Measurements from ENCODE around the gene SPRTN. TPM values are rescaled to one million over a fixed set of nuclear protein-coding genes. Genes with fewer than 3 reads are reported as not detected.

The SPRTN gene
- total RNA-seq, 1 experiment from 2014 or later = 21.5 TPM

GRCh38 chr1:231382426-231382825, 44.3 kb downstream of the SPRTN start:
- Histone ChIP-seq H3K27me3 (no peaks in the 10 kb centered on the region), H3K4me1 (no peaks in the 10 kb centered on the region), H3K27ac (no peak overlapping the region), H3K9me3 (replicated peaks) (no peaks in the 10 kb centered on the region), H3K36me3 (no peaks in the 10 kb centered on the region), H3K4me3 (no peak overlapping the region)
- DNase-seq = no peak

- Histone ChIP-seq H3K27me3 (no peaks in the 10 kb centered on the region), H3K36me3 (no peaks in the 10 kb centered on the region), H3K4me3 (no peak overlapping the region), H3K4me1 (no peaks in the 10 kb centered on the region), H3K9me3 (replicated peaks) (no peaks in the 10 kb centered on the region), H3K27ac (no peak overlapping the region)
- DNase-seq = peak in 1 of 2 experiments; percentile 13
Measured at GRCh38 chr1:231383159-231383860, 45.2 kb downstream of the SPRTN start.

GRCh38 chr1:231384696-231385415, 46.8 kb downstream of the SPRTN start:
- Histone ChIP-seq H3K9me3 (replicated peaks) (no peaks in the 10 kb centered on the region), H3K27ac (no peak overlapping the region), H3K27me3 (no peaks in the 10 kb centered on the region), H3K4me3 (no peak overlapping the region), H3K4me1 (no peaks in the 10 kb centered on the region), H3K36me3 (no peaks in the 10 kb centered on the region)
- no peak for DNase-seq

GRCh38 chr1:231385416-231385748, 47.3 kb downstream of the SPRTN start:
- no peaks in the 10 kb centered on the region for H3K27me3 ChIP-seq
- H3K36me3 ChIP-seq = no peaks in the 10 kb centered on the region
- H3K27ac ChIP-seq = no peak overlapping the region
- H3K4me3 ChIP-seq = no peak overlapping the region
- no peaks in the 10 kb centered on the region for H3K4me1 ChIP-seq
- DNase-seq = no peak
- no peaks in the 10 kb centered on the region for H3K9me3 ChIP-seq (replicated peaks)

- H3K4me3 ChIP-seq = no peak overlapping the region
- no peaks in the 10 kb centered on the region for H3K9me3 ChIP-seq (replicated peaks)
- H3K27me3 ChIP-seq = no peaks in the 10 kb centered on the region
- H3K4me1 ChIP-seq = no peaks in the 10 kb centered on the region
- no peak for DNase-seq
- H3K36me3 ChIP-seq = no peaks in the 10 kb centered on the region
- no peak overlapping the region for H3K27ac ChIP-seq
Measured at GRCh38 chr1:231386466-231386865, 48.4 kb downstream of the SPRTN start.

GRCh38 chr1:231387770-231388669, 49.9 kb downstream of the SPRTN start:
- no peaks in the 10 kb centered on the region for H3K36me3 ChIP-seq
- no peak for DNase-seq
- H3K4me3 ChIP-seq = no peak overlapping the region
- H3K27me3 ChIP-seq = no peaks in the 10 kb centered on the region
- no peaks in the 10 kb centered on the region for H3K9me3 ChIP-seq (replicated peaks)
- no peak overlapping the region for H3K27ac ChIP-seq
- H3K4me1 ChIP-seq = no peaks in the 10 kb centered on the region

GRCh38 chr1:231390071-231390470, 52.0 kb downstream of the SPRTN start:
- Histone ChIP-seq H3K4me1 (peaks cover 4% of the 10 kb centered on the region), H3K27ac (no peak overlapping the region), H3K27me3 (no peaks in the 10 kb centered on the region), H3K36me3 (no peaks in the 10 kb centered on the region), H3K4me3 (no peak overlapping the region), H3K9me3 (replicated peaks) (no peaks in the 10 kb centered on the region)
- DNase-seq = no peak

- Histone ChIP-seq H3K4me1 (peaks cover 7% of the 10 kb centered on the region), H3K27ac (no peak overlapping the region), H3K4me3 (no peak overlapping the region), H3K9me3 (replicated peaks) (no peaks in the 10 kb centered on the region), H3K36me3 (no peaks in the 10 kb centered on the region), H3K27me3 (no peaks in the 10 kb centered on the region)
- DNase-seq = no peak
Measured at GRCh38 chr1:231392389-231393131, 54.5 kb downstream of the SPRTN start.

- H3K4me1 ChIP-seq = peaks cover 7% of the 10 kb centered on the region
Measured at GRCh38 chr1:231393668-231394067, 55.6 kb downstream of the SPRTN start.

GRCh38 chr1:231395076-231395997, 57.2 kb downstream of the SPRTN start:
- no peaks in the 10 kb centered on the region for H3K36me3 ChIP-seq
- peak overlapping the region; percentile 68 for H3K27ac ChIP-seq
- no peak overlapping the region for H3K4me3 ChIP-seq
- no peaks in the 10 kb centered on the region for H3K9me3 ChIP-seq (replicated peaks)
- peaks cover 7% of the 10 kb centered on the region for H3K4me1 ChIP-seq
- no peaks in the 10 kb centered on the region for H3K27me3 ChIP-seq
- peak; percentile 41 to 58 for DNase-seq

More at GRCh38 chr1:231393668-231394067, 55.6 kb downstream of the SPRTN start:
- Histone ChIP-seq H3K27me3 (no peaks in the 10 kb centered on the region), H3K9me3 (replicated peaks) (no peaks in the 10 kb centered on the region), H3K27ac (no peak overlapping the region), H3K36me3 (no peaks in the 10 kb centered on the region), H3K4me3 (no peak overlapping the region)
- DNase-seq = no peak

GRCh38 chr1:231395998-231396390, 57.9 kb downstream of the SPRTN start:
- Histone ChIP-seq H3K36me3 (no peaks in the 10 kb centered on the region), H3K4me3 (no peak overlapping the region), H3K27me3 (no peaks in the 10 kb centered on the region), H3K4me1 (peaks cover 7% of the 10 kb centered on the region), H3K27ac (peak overlapping the region; percentile 68), H3K9me3 (replicated peaks) (no peaks in the 10 kb centered on the region)
- no peak for DNase-seq

GRCh38 chr1:231396643-231397042, 58.5 kb downstream of the SPRTN start:
- DNase-seq = no peak
- Histone ChIP-seq H3K27ac (no peak overlapping the region), H3K9me3 (replicated peaks) (no peaks in the 10 kb centered on the region), H3K4me1 (peaks cover 7% of the 10 kb centered on the region), H3K36me3 (no peaks in the 10 kb centered on the region), H3K4me3 (no peak overlapping the region), H3K27me3 (no peaks in the 10 kb centered on the region)

- no peaks in the 10 kb centered on the region for H3K36me3 ChIP-seq
- H3K4me3 ChIP-seq = no peak overlapping the region
- no peaks in the 10 kb centered on the region for H3K9me3 ChIP-seq (replicated peaks)
- DNase-seq = no peak
- H3K27ac ChIP-seq = no peak overlapping the region
- H3K4me1 ChIP-seq = peaks cover 7% of the 10 kb centered on the region
- H3K27me3 ChIP-seq = no peaks in the 10 kb centered on the region
Measured at GRCh38 chr1:231397886-231398671, 60.0 kb downstream of the SPRTN start.
